Stimulated activated memory B cell treated with anti-CD40 and anti-IgM and Interleukin-4, amounts not matched to agents 10 μg/mL and 1 μg/mL and 100 μg/mL, for 72 hours (primary cell): Measurements from ENCODE around the gene SRBD1.

Source experiments
- ATAC-seq: fragments of 150-1000 bp; cut with Tn5 transposase; 2 replicates; pipeline ENCODE4 v1.10.0; 2021
- H3K27ac Mint-ChIP-seq: one replicate; pipeline ENCODE4 v1.8.0; 2022; ENCODE audit warnings: mild to moderate bottlenecking, mixed read lengths
- H3K27me3 Mint-ChIP-seq: one replicate; pipeline ENCODE4 v1.8.0; 2022; ENCODE audit warnings: mixed read lengths
- H3K36me3 Mint-ChIP-seq: one replicate; pipeline ENCODE4 v1.8.0; 2022; ENCODE audit warnings: mixed read lengths
- H3K4me1 Mint-ChIP-seq: one replicate; pipeline ENCODE4 v1.8.0; 2022; ENCODE audit warnings: mixed read lengths
- H3K4me3 Mint-ChIP-seq: one replicate; pipeline ENCODE4 v1.8.0; 2022; ENCODE audit warnings: mild to moderate bottlenecking, moderate library complexity, mixed read lengths
- H3K9me3 Mint-ChIP-seq: one replicate; pipeline ENCODE4 v1.8.0; 2022; ENCODE audit warnings: mixed read lengths

The SRBD1 gene

GRCh38 chr2:45559436-45559835, 51.6 kb downstream of the SRBD1 start:
- Mint-ChIP-seq H3K27me3 (no peaks in the 10 kb centered on the region), H3K27ac (no peak overlapping the region)
- no peak for ATAC-seq

GRCh38 chr2:45554742-45555140, 56.3 kb downstream of the SRBD1 start:
- Mint-ChIP-seq H3K27ac (no peak overlapping the region), H3K27me3 (no peaks in the 10 kb centered on the region), H3K9me3 (peaks cover 3% of the 10 kb centered on the region), H3K4me1 (no peaks in the 10 kb centered on the region), H3K4me3 (no peak overlapping the region), H3K36me3 (peaks cover 73% of the 10 kb centered on the region)
- no peak for ATAC-seq

More at GRCh38 chr2:45559436-45559835, 51.6 kb downstream of the SRBD1 start:
- Mint-ChIP-seq H3K36me3 (peaks cover 31% of the 10 kb centered on the region), H3K4me1 (peaks cover 7% of the 10 kb centered on the region), H3K9me3 (peaks cover 3% of the 10 kb centered on the region), H3K4me3 (no peak overlapping the region)

- ATAC-seq = no peak
- no peak overlapping the region for H3K27ac Mint-ChIP-seq
- H3K36me3 Mint-ChIP-seq = peaks cover 69% of the 10 kb centered on the region
- no peak overlapping the region for H3K4me3 Mint-ChIP-seq
- no peaks in the 10 kb centered on the region for H3K27me3 Mint-ChIP-seq
- H3K9me3 Mint-ChIP-seq = peaks cover 3% of the 10 kb centered on the region
- no peaks in the 10 kb centered on the region for H3K4me1 Mint-ChIP-seq
Observed at GRCh38 chr2:45554073-45554741, 56.9 kb downstream of the SRBD1 start.

GRCh38 chr2:45551862-45552261, 59.2 kb downstream of the SRBD1 start:
- no peak for ATAC-seq
- Mint-ChIP-seq H3K4me1 (no peaks in the 10 kb centered on the region), H3K27me3 (no peaks in the 10 kb centered on the region), H3K27ac (no peak overlapping the region), H3K36me3 (peaks cover 75% of the 10 kb centered on the region), H3K9me3 (peaks cover 3% of the 10 kb centered on the region), H3K4me3 (no peak overlapping the region)

GRCh38 chr2:45545943-45546342, 65.1 kb downstream of the SRBD1 start:
- Mint-ChIP-seq H3K27me3 (no peaks in the 10 kb centered on the region), H3K4me1 (no peaks in the 10 kb centered on the region), H3K4me3 (no peak overlapping the region), H3K36me3 (peaks cover 79% of the 10 kb centered on the region), H3K9me3 (peaks cover 4% of the 10 kb centered on the region), H3K27ac (no peak overlapping the region)
- ATAC-seq = no peak

GRCh38 chr2:45543257-45543656, 67.8 kb downstream of the SRBD1 start:
- H3K4me3 Mint-ChIP-seq = no peak overlapping the region
- H3K27ac Mint-ChIP-seq = no peak overlapping the region
- peaks cover 73% of the 10 kb centered on the region for H3K36me3 Mint-ChIP-seq
- peaks cover 4% of the 10 kb centered on the region for H3K9me3 Mint-ChIP-seq
- no peaks in the 10 kb centered on the region for H3K4me1 Mint-ChIP-seq
- no peak for ATAC-seq
- no peaks in the 10 kb centered on the region for H3K27me3 Mint-ChIP-seq

- Mint-ChIP-seq H3K36me3 (peaks cover 76% of the 10 kb centered on the region), H3K4me1 (no peaks in the 10 kb centered on the region), H3K9me3 (peaks cover 4% of the 10 kb centered on the region), H3K4me3 (no peak overlapping the region), H3K27me3 (no peaks in the 10 kb centered on the region), H3K27ac (no peak overlapping the region)
- ATAC-seq = no peak
Observed at GRCh38 chr2:45542013-45542412, 69.1 kb downstream of the SRBD1 start.

- Mint-ChIP-seq H3K27ac (no peak overlapping the region), H3K36me3 (peaks cover 79% of the 10 kb centered on the region), H3K27me3 (no peaks in the 10 kb centered on the region), H3K4me3 (no peak overlapping the region), H3K4me1 (no peaks in the 10 kb centered on the region), H3K9me3 (peaks cover 4% of the 10 kb centered on the region)
- ATAC-seq = no peak
Observed at GRCh38 chr2:45541450-45541849, 69.6 kb downstream of the SRBD1 start.

GRCh38 chr2:45540942-45541341, 70.1 kb downstream of the SRBD1 start:
- Mint-ChIP-seq H3K9me3 (peaks cover 4% of the 10 kb centered on the region), H3K4me1 (no peaks in the 10 kb centered on the region), H3K27me3 (no peaks in the 10 kb centered on the region), H3K36me3 (peaks cover 74% of the 10 kb centered on the region), H3K27ac (no peak overlapping the region), H3K4me3 (no peak overlapping the region)
- no peak for ATAC-seq

GRCh38 chr2:45533771-45534170, 77.3 kb downstream of the SRBD1 start:
- Mint-ChIP-seq H3K9me3 (no peaks in the 10 kb centered on the region), H3K27me3 (no peaks in the 10 kb centered on the region), H3K27ac (no peak overlapping the region), H3K36me3 (peaks cover 55% of the 10 kb centered on the region), H3K4me1 (no peaks in the 10 kb centered on the region), H3K4me3 (no peak overlapping the region)
- ATAC-seq = no peak

GRCh38 chr2:45532181-45532580, 78.9 kb downstream of the SRBD1 start:
- Mint-ChIP-seq H3K4me3 (no peak overlapping the region), H3K27me3 (no peaks in the 10 kb centered on the region), H3K4me1 (no peaks in the 10 kb centered on the region), H3K36me3 (peaks cover 57% of the 10 kb centered on the region), H3K27ac (no peak overlapping the region), H3K9me3 (no peaks in the 10 kb centered on the region)
- ATAC-seq = no peak

- Mint-ChIP-seq H3K27me3 (no peaks in the 10 kb centered on the region), H3K4me1 (peaks cover 10% of the 10 kb centered on the region), H3K9me3 (peaks cover 4% of the 10 kb centered on the region), H3K36me3 (peaks cover 62% of the 10 kb centered on the region), H3K4me3 (no peak overlapping the region), H3K27ac (no peak overlapping the region)
- no peak for ATAC-seq
Observed at GRCh38 chr2:45524016-45524415, 87.1 kb downstream of the SRBD1 start.

- no peak overlapping the region for H3K4me3 Mint-ChIP-seq
- no peaks in the 10 kb centered on the region for H3K9me3 Mint-ChIP-seq
- no peak for ATAC-seq
- H3K27me3 Mint-ChIP-seq = no peaks in the 10 kb centered on the region
- H3K27ac Mint-ChIP-seq = no peak overlapping the region
- H3K36me3 Mint-ChIP-seq = peaks cover 27% of the 10 kb centered on the region
- peaks cover 7% of the 10 kb centered on the region for H3K4me1 Mint-ChIP-seq
Observed at GRCh38 chr2:45518546-45518945, 92.5 kb downstream of the SRBD1 start.

- Mint-ChIP-seq H3K27ac (no peak overlapping the region), H3K36me3 (peaks cover 28% of the 10 kb centered on the region), H3K27me3 (no peaks in the 10 kb centered on the region), H3K4me3 (no peak overlapping the region), H3K9me3 (no peaks in the 10 kb centered on the region), H3K4me1 (no peaks in the 10 kb centered on the region)
- ATAC-seq = no peak
Observed at GRCh38 chr2:45510701-45511420, 100.2 kb downstream of the SRBD1 start.

GRCh38 chr2:45506756-45507155, 104.3 kb downstream of the SRBD1 start:
- Mint-ChIP-seq H3K27me3 (no peaks in the 10 kb centered on the region), H3K9me3 (no peaks in the 10 kb centered on the region), H3K27ac (no peak overlapping the region), H3K4me3 (no peak overlapping the region), H3K4me1 (no peaks in the 10 kb centered on the region), H3K36me3 (peaks cover 23% of the 10 kb centered on the region)
- no peak for ATAC-seq

- Mint-ChIP-seq H3K4me1 (peaks cover 8% of the 10 kb centered on the region), H3K9me3 (no peaks in the 10 kb centered on the region), H3K4me3 (no peak overlapping the region), H3K27me3 (no peaks in the 10 kb centered on the region), H3K36me3 (peaks cover 28% of the 10 kb centered on the region), H3K27ac (no peak overlapping the region)
- no peak for ATAC-seq
Observed at GRCh38 chr2:45505138-45505537, 105.9 kb downstream of the SRBD1 start.
